NCI-H526 (cell line): ENCODE data around the gene ATOH8.
"Not testable (repeated sequence)": the region's sequence is repeated elsewhere in the genome, so short reads cannot be mapped to it uniquely, and the experiment has no call there.

Source experiments
- DNase-seq, 2 experiments: peaks; one replicate each; lab custom pipeline; 2025; lab: John Stamatoyannopoulos, UW

The ATOH8 gene

GRCh38 chr2:85753525-85754312 lies at the start of gene ATOH8:
Gene ATOH8 (plus strand): TSS chr2:85753991. CDS start chr2:85754190, 199 bp downstream.
- peak in 1 of 2 experiments; percentile 73 for DNase-seq

GRCh38 chr2:85704038-85704437 lies 49.8 kb upstream of the ATOH8 start:
- DNase-seq = no peak

GRCh38 chr2:85704800-85705679 lies 48.8 kb upstream of the ATOH8 start:
- no peak for DNase-seq

GRCh38 chr2:85705680-85706039 lies 48.1 kb upstream of the ATOH8 start:
- DNase-seq = no peak

- no peak for DNase-seq
Measured at GRCh38 chr2:85706063-85706462, 47.7 kb upstream of the ATOH8 start.

GRCh38 chr2:85706599-85707296 lies 47.0 kb upstream of the ATOH8 start:
- DNase-seq = no peak

- peak; percentile 57 to 86 for DNase-seq
Measured at GRCh38 chr2:85707304-85707703, 46.5 kb upstream of the ATOH8 start.

GRCh38 chr2:85708641-85709040 lies 45.1 kb upstream of the ATOH8 start:
- DNase-seq = no peak

GRCh38 chr2:85709401-85709811 lies 44.4 kb upstream of the ATOH8 start:
- no peak for DNase-seq

GRCh38 chr2:85710687-85711577 lies 42.9 kb upstream of the ATOH8 start:
- no peak for DNase-seq

- no peak for DNase-seq
Measured at GRCh38 chr2:85711578-85712060, 42.2 kb upstream of the ATOH8 start.

GRCh38 chr2:85712336-85712735 lies 41.5 kb upstream of the ATOH8 start:
- DNase-seq = no peak

- DNase-seq = no peak
Measured at GRCh38 chr2:85712849-85713612, 40.8 kb upstream of the ATOH8 start.

- no peak for DNase-seq
Measured at GRCh38 chr2:85713836-85714235, 40.0 kb upstream of the ATOH8 start.

- not testable (repeated sequence) for DNase-seq
Measured at GRCh38 chr2:85714421-85714820, 39.4 kb upstream of the ATOH8 start.

- no peak for DNase-seq
Measured at GRCh38 chr2:85714841-85715240, 39.0 kb upstream of the ATOH8 start.

GRCh38 chr2:85716346-85716914 lies 37.4 kb upstream of the ATOH8 start:
- DNase-seq = no peak

- no peak for DNase-seq
Measured at GRCh38 chr2:85717308-85718008, 36.3 kb upstream of the ATOH8 start.

GRCh38 chr2:85718009-85718391 lies 35.8 kb upstream of the ATOH8 start:
- peak in 1 of 2 experiments; percentile 3 for DNase-seq
